ENCODE results near the gene CBL. TPM values are rescaled to one million over a fixed set of nuclear protein-coding genes. Genes with fewer than 3 reads are reported as not detected.

Gene CBL
- total RNA-seq, 1 experiment from 2014 or later, result 56.4 TPM

DNA sequence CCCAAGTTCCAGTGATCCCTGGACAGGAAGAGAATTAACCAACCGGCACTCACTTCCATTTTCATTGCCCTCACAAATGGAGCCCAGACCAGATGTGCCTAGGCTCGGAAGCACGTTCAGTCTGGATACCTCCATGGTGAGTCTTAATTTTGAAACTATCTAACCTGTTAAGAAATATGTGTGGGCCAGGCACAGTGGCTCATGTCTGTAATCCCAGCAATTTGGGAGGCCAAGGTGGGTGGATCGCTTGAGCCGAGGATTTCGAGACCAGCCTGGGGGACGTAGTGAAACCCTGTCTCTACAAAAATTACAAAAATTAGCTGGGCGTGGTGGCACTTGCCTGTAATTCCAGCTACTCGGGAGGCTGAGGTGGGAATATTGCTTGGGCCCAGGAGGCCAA, 79.3 kb downstream of the CBL start:
- Histone ChIP-seq H4K5ac (ENCODE audit: insufficient read length, low read depth, low read length) (no peak overlapping the region), H2BK15ac (ENCODE audit: low read depth, low read length) (no peak overlapping the region), H2BK20ac (ENCODE audit: low read depth, low read length, poor library complexity, severe bottlenecking) (no peak overlapping the region), H4K20me1 (ENCODE audit: control insufficient read depth, insufficient read depth, insufficient read length) (no peaks in the 10 kb centered on the region), H2AK5ac (ENCODE audit: insufficient read length, low read length) (no peak overlapping the region), H3K56ac (ENCODE audit: insufficient read length, low read depth, low read length) (no peak overlapping the region), H4K8ac (replicated peaks; ENCODE audit: insufficient read length, low read depth, low read length) (no peak overlapping the region), H3K9ac (ENCODE audit: extremely low read depth, insufficient read length, low read length) (no peak overlapping the region), H3K23me2 (ENCODE audit: insufficient read length, low read depth, low read length, poor library complexity, severe bottlenecking) (no peaks in the 10 kb centered on the region), H3T11ph (ENCODE audit: low read length) (no peak overlapping the region), H2BK12ac (ENCODE audit: insufficient read length, low read depth, low read length) (no peak overlapping the region), H4K91ac (ENCODE audit: insufficient read length, low read depth, low read length) (no peak overlapping the region), H3K18ac (ENCODE audit: insufficient read length, low read depth, low read length) (no peak overlapping the region), H3K79me1 (ENCODE audit: insufficient read depth, low read depth, low read length, poor library complexity, severe bottlenecking) (no peaks in the 10 kb centered on the region), H3K27me3 (ENCODE audit: insufficient read depth, low read length) (no peaks in the 10 kb centered on the region), H3K4ac (ENCODE audit: low read depth, low read length) (no peak overlapping the region), H3K79me2 (ENCODE audit: insufficient read depth, low read length) (no peaks in the 10 kb centered on the region), H3K27ac (ENCODE audit: insufficient read length, low read depth, low read length) (no peak overlapping the region), H3K23ac (ENCODE audit: insufficient read length, low read depth, low read length) (no peak overlapping the region), H3K4me2 (ENCODE audit: insufficient read depth, insufficient read length, low read length) (no peak overlapping the region), H3K14ac (ENCODE audit: insufficient read depth, low read length) (no peak overlapping the region), H2AFZ (ENCODE audit: low read length) (no peak overlapping the region), H3K4me1 (ENCODE audit: insufficient read depth, low read length) (no peaks in the 10 kb centered on the region), H2BK5ac (ENCODE audit: insufficient read length, low read length) (no peak overlapping the region), H3K9me3 (ENCODE audit: control insufficient read depth, low read depth, low read length) (no peaks in the 10 kb centered on the region), H2BK120ac (ENCODE audit: low read depth, low read length, poor library complexity, severe bottlenecking) (no peak overlapping the region)
- H3K4me1 Mint-ChIP-seq, result no peaks in the 10 kb centered on the region
- DNase-seq, result no peak
- TF ChIP-seq, protein P1, sequence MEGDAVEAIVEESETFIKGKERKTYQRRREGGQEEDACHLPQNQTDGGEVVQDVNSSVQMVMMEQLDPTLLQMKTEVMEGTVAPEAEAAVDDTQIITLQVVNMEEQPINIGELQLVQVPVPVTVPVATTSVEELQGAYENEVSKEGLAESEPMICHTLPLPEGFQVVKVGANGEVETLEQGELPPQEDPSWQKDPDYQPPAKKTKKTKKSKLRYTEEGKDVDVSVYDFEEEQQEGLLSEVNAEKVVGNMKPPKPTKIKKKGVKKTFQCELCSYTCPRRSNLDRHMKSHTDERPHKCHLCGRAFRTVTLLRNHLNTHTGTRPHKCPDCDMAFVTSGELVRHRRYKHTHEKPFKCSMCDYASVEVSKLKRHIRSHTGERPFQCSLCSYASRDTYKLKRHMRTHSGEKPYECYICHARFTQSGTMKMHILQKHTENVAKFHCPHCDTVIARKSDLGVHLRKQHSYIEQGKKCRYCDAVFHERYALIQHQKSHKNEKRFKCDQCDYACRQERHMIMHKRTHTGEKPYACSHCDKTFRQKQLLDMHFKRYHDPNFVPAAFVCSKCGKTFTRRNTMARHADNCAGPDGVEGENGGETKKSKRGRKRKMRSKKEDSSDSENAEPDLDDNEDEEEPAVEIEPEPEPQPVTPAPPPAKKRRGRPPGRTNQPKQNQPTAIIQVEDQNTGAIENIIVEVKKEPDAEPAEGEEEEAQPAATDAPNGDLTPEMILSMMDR (conservative IDR thresholded peaks at IDR 0.05), result no peak
- no peaks in the 10 kb centered on the region for H3K27me3 Mint-ChIP-seq (ENCODE audit: low read depth)
- peaks cover 32 to 57% (median 50%) of the 10 kb centered on the region in 3 experiments; a peak in 6 of 7 replicates for H3K36me3 Mint-ChIP-seq (ENCODE audit: insufficient read depth in 1 of 3, low read depth in 3 of 3)
- H3K27ac Mint-ChIP-seq, result peak overlapping the region in 1 of 3 experiments; percentile 69; a peak in 1 of 7 replicates
- no peaks in the 10 kb centered on the region; a peak in 1 of 5 replicates for H3K9me3 Mint-ChIP-seq
- no CpG with 5 or more reads among the region's 9 CpGs for WGBS (ENCODE audit: extremely low coverage, insufficient read length, low lambda C conversion rate)
- H3K4me3 Mint-ChIP-seq, result no peak overlapping the region

Data from H9 (cell line).